Measurements from ENCODE around the gene CRISPLD2.
A peak's percentile ranks its signal among the peaks of the same experiment; 100 is the strongest.

CRISPLD2 gene

DNA sequence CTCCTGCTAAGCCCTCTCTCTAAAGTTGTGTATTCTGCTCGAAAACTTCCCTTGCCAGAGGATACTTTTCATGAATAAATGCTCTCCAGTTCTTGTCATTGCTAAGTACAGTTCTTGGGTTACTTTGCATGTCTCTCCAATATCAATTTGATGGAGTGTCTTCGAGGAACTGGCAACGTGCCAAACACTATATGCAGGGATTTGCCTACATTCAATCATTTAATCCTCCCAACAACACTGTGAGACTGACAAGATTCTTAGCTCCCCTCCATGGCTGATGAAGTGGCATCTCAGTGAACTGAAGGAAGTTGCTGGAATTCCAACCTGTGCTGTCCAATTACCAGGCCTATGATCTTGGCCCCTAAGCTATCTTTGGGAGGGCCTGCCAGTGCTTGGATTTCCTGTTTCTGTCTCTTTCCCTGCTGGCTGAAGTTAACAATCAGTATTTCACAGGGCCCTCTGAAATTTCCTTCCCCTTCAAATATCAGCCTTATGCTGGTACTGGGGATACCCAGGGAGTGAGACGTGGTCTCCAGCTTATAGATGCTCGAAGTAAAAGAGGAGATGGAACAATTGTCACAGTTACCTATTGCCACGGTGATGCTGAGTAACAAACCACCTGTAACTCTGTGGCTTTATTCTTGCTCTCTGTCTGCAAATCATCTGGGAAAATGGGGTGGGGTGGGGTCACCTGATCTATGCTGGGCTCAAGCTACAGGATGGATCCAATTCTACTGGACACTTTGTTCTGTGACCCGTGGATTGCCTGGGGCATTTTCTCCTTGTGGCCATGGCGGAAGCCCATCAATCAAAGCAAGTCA, 19.4 kb upstream of the CRISPLD2 start:
- DNase-seq (ENCODE audit: low read depth), result peak; percentile 39

DNA sequence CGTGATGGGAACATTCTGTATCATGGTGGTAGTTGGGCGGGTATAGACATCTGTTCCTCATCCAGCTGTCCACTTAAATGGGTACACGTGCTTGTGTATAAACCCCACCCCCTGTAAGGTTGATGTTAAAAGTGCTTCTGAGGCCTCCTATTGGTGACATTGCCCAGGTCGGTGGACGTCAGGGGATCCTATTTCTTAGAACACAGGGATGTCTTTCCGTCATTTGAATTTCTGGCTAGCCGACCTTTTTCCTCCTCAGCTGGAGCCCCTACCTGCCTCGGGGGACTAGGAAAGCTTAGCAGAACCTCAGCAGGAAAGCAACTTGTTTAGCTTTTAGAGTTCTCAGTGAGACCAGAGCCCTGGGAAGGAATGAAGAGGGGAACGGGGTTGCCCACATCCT, 16.6 kb upstream of the CRISPLD2 start:
- DNase-seq (ENCODE audit: low read depth), result no peak

DNA sequence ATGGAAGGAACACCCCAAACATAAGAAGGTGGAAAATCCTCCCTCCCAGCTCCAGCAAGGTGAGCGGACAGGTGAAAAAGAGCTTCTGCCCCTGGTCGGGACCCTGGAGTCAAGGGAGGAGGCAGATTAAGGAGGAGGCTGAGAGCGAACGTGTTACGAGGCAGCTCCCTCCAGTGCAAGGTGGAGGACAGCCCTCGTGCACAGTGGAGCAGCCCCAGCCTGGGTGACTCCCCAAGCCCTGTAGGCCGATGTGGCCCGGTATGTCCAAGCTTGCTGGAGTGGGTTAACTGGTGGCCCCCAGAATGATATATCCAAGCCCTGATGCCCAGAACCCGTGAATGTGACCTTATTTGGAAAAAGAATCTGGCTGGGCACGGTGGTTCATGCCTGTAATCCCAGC, 15.5 kb upstream of the CRISPLD2 start:
- DNase-seq (ENCODE audit: low read depth), result no peak

DNA sequence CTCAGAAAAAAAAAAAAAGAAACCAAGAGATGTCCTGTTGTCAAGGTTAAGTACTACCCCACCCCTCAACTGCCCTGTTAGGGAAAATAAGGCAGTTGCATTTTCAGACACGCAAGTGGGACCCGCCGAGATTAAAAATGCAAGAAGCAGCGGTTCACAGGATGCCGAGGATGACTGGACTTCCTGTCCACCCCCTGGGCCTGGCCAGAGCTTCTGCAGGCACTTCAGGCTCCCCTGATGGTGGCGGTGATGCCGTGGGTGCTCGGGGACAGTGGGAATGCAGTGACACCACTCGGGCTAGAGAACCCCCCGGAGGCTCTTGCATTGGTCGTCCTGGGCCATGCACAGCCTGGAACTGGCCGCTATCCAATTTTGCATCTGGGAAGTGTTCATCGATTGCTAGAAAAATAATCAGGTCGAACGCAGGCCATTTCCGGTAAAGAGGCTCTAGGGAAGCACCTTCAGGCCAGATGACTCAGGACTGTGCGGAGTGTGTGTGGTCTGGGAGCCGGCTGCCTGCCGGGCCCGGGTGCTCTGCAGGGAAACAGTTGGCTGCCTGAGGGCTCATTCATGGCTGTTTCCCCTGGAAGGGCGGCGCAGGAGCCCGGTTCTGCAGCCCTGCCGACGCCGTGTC, 13.4 kb upstream of the CRISPLD2 start:
- peak; percentile 97 for DNase-seq (ENCODE audit: low read depth)

DNA sequence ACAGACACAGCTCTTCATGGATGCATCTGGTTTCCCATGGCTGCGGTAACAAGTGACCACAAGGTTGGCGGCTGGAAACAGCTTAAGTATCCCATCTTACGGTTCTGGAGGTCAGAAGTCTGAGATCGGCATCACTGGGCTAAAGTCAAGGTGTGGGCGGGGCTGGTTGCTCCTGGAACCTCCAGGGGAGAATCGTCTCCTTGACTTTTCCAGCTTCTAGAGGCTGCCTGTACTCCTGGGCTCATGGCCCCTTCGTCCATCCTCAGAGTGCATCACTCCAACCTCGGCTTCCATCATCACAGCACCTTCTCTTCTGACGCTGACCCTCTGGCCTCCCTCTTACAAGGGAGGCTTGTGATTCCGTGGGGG, 12.9 kb upstream of the CRISPLD2 start:
- no peak for DNase-seq (ENCODE audit: low read depth)

DNA sequence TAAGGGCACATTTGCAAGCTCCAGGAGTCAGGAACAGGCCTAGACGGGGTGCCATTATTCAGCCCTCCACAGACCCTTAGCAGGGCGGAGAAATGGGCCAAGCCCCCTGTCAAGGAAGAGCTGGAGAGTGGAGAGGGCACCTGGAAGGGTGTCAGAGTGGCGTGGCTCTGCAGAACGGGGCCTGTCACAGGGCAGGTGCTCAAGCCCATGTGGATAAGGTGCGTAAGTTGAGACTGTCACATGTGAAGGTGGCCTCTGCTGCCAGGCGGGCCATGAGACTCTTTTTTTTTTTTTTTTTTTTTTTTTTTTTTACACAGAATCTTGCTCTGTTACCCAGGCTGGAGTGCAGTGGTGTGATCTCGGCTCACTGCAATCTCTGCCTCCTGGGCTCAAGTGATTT, 12.0 kb upstream of the CRISPLD2 start:
- no peak for DNase-seq (ENCODE audit: low read depth)

DNA sequence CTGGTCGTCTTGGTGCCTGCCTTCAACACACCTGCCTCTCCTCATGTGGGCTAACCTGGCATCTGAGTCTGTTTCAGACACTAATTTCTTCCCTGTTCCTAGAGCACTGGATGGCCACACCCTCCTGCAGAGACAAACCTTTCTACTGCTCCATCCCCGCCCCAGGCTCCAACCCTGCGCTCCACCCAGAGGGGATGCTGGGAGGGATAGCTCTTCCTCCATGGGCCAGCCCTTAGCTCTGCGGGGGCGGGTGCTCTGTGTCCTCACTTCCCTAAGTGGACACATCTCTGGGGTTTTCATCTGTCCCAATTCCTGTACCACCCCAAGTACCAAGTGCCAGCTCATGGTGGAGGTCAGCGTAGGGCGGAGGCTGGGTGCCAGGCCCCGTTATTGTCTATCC, 11.0 kb upstream of the CRISPLD2 start:
- no peak for DNase-seq (ENCODE audit: low read depth)

DNA sequence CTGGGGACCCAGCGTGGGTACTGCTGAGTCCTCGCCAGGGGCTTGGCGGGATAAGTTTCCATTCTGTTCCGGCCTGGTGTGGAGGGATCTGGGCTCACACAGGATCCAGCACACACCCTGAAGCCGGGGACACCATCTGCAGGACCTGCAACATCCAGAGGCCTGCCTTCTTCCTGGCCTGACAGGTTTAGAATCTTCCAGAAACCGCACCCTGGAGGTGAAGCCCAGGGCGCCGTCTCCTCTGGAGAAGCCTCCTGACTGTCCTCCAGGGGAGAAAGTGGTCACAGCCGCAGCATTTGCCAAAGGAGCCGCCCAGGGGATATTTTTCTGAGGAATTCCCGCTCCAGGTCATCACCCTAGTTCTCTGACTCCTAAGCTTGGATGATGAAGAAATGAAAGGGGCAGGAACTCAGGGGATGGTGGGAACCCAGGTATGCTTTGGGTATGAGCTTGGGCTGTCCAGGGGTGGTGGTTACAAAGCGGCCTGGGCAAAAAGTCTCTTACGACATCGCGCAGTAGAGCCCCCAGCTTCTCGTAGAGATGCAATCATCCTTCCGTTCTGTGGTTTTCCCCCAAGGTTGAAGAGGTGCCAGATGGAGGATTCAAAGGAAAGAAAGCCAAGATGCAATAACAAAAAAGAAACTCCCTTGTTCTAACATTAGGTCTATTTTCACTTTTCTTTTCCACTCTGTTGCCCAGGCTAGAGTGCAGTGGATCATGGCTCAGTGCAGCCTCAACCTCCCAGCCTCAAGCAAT, 9.1 kb upstream of the CRISPLD2 start:
- DNase-seq (ENCODE audit: low read depth), result peak; percentile 84

DNA sequence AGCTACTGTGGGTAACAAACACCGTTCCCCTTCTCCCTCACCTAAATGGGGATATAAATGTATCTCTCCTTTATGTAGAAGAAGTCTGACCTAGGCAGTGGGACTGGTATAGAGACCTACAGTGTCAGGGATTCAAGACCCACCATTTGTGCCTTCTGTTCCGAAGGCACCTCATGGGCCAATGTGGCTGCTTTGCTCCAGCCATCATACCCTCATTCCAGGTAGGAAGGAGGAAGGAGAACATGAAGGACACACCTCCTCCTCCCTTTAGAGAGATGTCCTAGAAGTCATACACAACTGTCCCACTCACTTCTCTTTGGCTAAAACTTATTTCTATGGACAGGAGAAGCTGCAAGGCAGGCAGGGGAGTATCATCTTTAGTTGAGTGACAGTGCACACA, 8.3 kb upstream of the CRISPLD2 start:
- DNase-seq (ENCODE audit: low read depth), result no peak

DNA sequence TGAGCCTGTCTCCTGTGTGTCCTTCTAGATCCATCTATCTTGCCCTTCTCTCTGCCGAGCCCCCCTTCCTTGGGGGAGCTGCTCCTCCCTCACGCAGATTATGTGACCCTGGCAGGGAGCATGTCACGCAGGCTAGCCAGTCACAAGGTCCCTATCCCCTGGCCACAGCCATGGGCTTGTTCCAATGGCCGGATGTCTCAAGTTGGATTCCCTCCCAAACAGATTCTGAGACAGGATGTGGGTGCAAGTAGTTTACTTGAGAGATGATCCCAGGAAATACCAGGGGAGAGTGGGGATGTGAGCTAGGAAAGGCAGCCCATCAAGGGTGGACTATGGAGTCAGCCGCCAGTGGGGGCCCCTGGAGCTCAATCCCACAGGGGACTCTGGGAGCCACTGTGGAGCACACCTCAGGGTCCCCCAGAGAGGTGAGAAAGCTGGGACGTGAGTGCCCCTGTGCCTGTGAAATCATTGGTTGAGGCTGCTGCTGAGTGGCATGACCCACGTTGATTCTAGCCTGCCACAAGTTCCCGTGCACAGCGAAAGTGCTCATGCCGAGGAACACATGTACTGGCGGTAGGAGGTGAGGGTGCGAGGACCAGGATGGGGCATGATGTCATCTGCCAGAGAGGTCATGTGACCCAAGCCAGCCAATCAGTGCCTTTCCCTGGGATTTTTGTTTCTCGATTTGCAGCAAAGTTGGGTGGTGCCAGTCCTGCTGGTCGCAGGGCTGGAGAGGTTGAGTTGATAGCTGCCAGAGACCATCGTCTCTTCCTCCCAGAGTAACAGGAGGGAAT, 6.4 kb upstream of the CRISPLD2 start:
- DNase-seq (ENCODE audit: low read depth), result no peak

DNA sequence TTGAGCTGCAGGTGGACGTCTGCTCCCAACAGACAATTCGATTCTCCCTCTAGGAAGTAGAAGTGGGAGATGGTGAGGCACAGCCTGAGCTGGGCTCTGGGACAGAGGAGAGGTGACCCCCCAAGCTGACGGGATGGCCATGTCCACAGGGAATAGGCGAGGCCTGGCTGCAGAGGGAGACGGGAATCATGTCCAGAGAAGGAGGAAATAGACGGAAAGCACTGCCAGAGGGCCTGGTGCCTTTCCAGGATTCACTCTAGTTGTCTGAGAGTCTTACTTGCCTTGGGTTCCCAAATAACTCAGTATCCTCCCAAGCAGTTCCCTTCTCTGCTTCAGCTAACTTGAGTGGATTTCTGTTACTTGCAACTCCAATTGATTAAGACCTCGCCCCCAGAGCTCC, 4.3 kb upstream of the CRISPLD2 start:
- DNase-seq (ENCODE audit: low read depth), result no peak

DNA sequence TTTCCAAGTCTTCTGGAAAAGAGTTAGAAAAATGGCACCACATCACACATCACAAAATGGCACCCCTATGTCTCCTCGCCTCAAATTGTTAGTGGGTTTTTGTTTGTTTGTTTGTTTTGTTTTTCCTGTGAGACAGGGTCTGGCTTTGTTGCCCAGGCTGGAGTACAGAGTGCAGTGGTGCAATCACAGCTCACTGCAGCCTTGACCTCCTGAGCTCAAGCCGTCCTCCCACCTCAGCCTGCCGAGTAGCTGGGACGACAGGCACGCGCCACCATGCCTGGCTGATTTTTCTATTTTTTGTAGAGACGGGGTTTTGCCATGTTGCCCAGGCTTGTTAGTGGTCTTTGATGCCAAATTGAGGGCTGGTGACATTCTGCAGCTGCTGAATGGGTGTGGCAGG, 3.8 kb upstream of the CRISPLD2 start:
- DNase-seq (ENCODE audit: low read depth), result no peak

DNA sequence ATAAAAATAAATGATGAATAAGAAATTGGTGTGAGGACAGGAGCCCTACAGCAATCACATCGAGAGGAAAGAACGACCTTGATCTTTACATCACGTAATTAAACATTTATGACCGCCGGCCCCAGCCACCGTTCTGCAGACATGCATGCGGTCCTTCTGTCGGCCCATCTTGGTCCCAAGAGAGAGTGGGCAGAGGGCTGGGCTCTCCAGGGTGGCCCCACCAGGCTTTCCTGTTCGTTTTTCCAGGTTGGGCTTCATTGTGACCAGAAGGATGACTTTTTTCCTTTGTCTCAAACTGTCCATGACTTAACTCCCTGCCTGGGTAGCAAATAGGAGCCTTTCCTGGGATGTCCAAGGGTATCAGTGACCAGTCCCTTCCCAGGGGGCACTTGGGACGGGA, 3.3 kb upstream of the CRISPLD2 start:
- no peak for DNase-seq (ENCODE audit: low read depth)

DNA sequence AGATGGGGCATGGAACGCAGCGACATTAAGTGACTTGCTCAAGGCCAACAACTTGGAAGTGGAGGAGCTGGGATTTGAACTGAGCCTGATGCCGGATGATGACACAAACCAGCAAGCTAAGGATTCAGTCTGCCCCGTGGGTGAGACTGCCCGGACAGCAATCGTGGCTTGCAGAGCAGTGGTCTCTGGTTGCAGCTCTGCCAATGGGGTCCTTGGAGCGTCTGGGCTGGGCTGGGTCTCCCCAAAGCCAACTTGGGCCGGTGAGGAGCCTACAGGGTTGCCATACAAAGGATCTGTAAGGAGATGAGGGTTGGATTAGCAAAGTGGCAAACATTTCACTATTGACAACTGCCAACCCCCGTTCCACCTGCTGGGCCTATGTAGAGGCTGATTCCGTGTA, 2.6 kb upstream of the CRISPLD2 start:
- DNase-seq (ENCODE audit: low read depth), result no peak

DNA sequence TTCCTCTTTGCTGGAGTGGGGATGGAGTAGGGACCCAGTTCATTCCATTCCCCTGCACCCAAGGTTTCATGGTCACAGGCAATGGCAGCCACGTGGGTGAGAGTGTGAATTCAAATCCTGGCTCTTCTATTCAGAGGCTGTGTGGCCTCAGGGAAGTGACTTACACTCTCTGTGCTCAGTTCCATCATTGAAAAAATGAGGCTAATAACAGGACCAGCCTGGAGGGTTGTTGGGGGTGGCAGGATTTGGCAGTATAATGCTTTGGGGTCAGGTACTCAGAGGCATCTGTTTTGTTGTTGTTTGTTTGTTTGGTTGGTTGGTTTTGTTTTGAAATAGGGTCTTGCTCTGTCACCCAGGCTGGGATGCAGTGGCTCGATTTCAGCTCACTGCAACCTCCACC, 2.2 kb upstream of the CRISPLD2 start:
- no peak for DNase-seq (ENCODE audit: low read depth)

DNA sequence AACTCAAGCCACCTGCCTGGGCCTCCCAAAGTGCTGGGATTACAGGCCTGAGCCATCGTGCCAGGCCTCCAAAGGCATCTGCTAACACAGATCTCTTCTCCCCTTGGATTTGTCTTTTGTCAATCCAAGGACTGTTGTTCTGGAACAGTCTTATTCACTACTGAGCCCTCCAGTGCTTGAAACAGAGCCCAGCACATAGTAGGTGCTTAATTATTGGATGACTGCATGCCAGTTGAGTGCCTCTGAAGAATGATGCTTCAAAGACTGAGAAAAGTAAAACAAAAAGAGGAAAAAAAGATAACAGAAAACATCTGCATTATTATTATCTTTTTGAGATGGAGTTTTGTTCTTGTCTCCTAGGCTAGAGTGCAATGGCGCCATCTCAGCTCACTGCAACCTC, 1.7 kb upstream of the CRISPLD2 start:
- DNase-seq (ENCODE audit: low read depth), result no peak

DNA sequence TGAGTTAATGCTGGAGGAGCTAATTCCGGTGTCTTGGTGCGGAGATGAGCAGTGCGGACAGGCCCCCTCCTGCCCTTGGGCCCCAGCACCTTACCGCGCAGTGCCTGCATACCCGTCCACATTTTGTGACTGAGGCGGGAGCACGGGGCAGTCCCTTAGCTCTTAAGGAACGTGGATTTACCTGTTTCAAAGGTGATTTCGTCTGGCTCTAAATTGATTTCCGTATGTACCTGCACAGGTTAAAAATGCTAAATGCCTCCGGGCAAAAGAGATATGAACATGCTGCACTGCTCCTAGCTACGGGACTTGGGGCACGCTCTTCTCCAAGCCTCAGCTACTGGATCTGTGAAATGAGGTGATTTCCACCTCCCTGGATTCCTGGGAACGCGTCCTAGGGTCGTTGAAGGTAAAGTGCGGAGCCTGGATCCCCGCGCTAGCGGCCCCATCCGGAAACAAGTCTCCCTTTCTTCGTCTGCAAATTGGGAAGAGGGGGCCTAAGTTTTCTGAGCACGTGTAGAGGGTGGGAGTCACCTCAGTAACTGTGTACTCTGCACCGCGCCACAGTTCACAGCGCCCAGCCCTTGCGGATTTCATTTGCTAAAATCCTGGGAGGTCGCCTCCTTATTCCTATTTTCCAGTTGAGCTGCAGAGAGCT, 669 bp upstream of the CRISPLD2 start:
- DNase-seq (ENCODE audit: low read depth), result no peak

DNA sequence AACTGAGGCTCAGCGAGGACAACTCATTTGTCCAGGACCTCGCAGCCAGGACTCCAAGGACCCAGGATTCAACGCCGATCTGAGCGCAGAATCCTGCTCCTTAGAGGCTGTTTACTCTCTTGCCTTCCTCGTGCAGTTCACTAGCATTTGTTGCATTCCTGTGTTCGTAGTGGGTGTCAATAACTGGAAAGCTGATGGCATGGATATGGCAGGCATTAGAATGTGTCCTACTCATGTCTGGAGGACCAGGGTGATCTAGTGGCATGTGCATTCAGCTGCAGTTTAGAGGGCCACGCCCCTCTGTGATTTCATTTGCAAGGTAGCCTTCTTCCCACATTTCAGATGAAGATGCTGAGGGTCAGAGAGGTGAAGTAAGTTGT, 510 bp downstream of the CRISPLD2 start:
- DNase-seq (ENCODE audit: low read depth), result peak; percentile 66

DNA sequence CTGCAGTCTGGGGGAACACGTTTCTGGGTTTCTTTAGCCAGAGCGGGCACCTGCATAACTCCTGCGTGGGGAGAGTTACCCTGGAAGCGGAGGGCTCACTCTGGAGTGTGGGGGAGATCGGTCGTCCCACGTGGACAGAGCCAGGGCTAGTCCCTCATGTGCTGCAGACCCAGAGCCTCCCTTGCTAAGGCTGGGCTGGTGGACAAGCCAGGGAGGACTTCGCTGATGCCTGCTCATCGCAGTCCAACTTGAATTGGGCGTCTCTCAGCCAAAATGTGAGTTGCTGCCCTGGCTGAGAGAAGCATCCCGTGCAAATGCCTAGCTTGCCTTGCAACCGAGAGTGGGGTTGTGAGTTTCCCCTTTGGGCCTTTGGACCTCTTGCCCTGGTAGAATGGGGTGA, 986 bp downstream of the CRISPLD2 start:
- peak; percentile 37 for DNase-seq (ENCODE audit: low read depth)

DNA sequence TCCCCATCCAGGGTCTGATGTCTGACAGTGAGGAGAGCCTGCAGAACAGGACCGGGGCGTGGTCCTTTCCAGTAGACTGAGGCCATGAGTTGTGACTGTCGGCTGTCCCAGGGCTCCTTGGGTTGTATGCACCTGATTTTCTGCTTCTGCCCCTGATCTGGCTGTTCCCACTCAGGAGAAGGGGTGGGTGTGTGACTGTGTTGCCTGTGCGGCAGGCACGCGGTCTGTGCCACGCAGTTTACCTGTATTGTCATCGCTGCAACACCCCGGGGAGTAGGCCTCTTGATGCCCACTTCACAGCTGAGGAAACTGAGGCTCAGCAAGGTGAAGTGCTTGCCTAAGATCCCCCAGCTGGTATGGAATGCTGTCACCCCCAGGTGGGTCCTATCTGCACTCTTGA, 1.4 kb downstream of the CRISPLD2 start:
- DNase-seq (ENCODE audit: low read depth), result no peak

DNA sequence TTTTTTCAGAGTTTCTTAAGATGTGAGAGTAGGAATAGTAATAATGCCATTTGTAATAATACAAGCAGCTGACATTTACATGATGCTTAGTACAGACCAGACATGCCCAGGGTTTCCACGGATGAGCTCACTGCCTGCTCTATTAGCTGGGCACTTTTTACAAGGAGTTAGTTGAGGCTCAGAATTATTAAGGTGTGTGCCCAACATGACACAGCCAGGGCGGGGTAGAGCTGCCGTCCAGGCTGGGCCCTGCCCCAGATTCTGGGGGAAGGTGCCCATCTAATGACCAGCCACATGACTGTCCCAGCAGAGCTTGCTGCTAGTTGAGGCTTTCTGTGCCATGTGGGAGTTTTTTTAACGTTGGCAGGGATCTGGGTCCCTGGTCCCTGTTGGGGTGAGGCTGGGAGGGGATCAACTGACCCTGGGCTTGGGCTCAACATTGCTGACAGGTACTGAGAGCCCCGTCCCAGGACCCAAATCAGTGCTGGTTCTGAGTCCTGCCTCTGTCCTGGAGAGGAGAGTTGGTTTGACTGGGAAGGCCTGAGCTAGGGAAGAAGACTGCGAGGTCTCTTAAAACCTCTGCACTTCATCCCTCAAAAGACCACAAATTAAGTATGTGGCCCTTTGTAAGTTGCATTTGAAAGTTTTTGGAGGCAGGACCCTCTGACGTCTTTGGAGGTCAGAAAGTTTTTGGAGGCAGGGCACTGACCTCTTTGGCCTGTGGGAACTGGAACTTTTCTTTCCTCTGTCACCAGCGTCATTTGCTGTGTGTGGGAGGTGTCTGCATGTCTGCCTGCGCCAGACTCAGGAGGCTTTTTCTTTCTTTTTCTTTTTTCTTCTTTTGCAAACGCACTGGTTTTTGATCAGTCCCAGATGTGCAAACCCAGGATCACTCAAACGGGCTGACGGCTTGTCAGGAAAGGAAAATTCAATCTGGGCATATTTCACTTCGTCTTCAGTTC, 2.2 kb downstream of the CRISPLD2 start:
- DNase-seq (ENCODE audit: low read depth), result peak; percentile 57
